Lung microvascular endothelial cell (primary cell): ENCODE data around the gene AS3MT. TPM values are rescaled to one million over a fixed set of nuclear protein-coding genes. Genes with fewer than 3 reads are reported as not detected.

Experiments
- total RNA-seq: library from RNA; depleted of rRNA; stranded (reverse); fragments of >200 nt; gene quantifications from 2 replicates; pipeline ENCODE4 v1.2.1, GENCODE V29; 2014

Gene AS3MT
- total RNA-seq, 1 donor from 2014 or later: 0.60 TPM

Other genes starting within 250 kb of the AS3MT start
- 42.7 and 67.5 TPM in 2 replicates for gene TRIM8, start 225.0 kb upstream of the AS3MT start, total RNA-seq
- gene ARL3, start 155.1 kb upstream of the AS3MT start, total RNA-seq: 2.8 and 3.9 TPM in 2 replicates
- gene SFXN2, start 154.8 kb upstream of the AS3MT start, total RNA-seq: 2.8 and 5.0 TPM in 2 replicates
- gene WBP1L, start 125.5 kb upstream of the AS3MT start, total RNA-seq: 31.8 and 38.9 TPM in 2 replicates
- gene CYP17A1, start 32.1 kb upstream of the AS3MT start, total RNA-seq: not detected in 2 replicates
- 21.8 and 31.2 TPM in 2 replicates for gene BORCS7, start 15.2 kb upstream of the AS3MT start, total RNA-seq
- gene CNNM2, start 48.8 kb downstream of the AS3MT start, total RNA-seq: 0.44 and 1.6 TPM in 2 replicates